ENCODE data around the gene ADAMTS18.

ADAMTS18 gene

GRCh38 chr16:77434530-77435271 is at the start of gene ADAMTS18:
Gene ADAMTS18 (minus strand): TSS chr16:77435034. CDS start chr16:77434695, 339 bp downstream.
- Histone ChIP-seq H3K9ac (ENCODE audit: low read length) (no peak within 1 kb of the TSS), H3K4me3 (ENCODE audit: low read length) (no peak within 1 kb of the TSS), H3K79me2 (ENCODE audit: low read length) (no peaks in the 10 kb centered on the region), H3K4me1 (ENCODE audit: low read length) (no peaks in the 10 kb centered on the region), H3K4me2 (ENCODE audit: low read length) (no peak within 1 kb of the TSS), H4K20me1 (ENCODE audit: insufficient read depth, low read length) (no peaks in the 10 kb centered on the region), H2AFZ (ENCODE audit: low read depth, low read length) (no peak within 1 kb of the TSS), H3K9me3 (ENCODE audit: insufficient read depth, low read length) (no peaks in the 10 kb centered on the region), H3K27me3 (ENCODE audit: low read depth, low read length) (peaks cover 33% of the 10 kb centered on the region), H3K27ac (ENCODE audit: low read length) (no peak within 1 kb of the TSS), H3K36me3 (replicated peaks; ENCODE audit: low read depth, low read length) (no peaks in the 10 kb centered on the region)
- TF ChIP-seq EZH2phosphoT487 (IDR thresholded peaks at IDR 0.05; ENCODE audit: low read depth) (no peak), CTCF (IDR thresholded peaks at IDR 0.05; ENCODE audit: low read depth, low read length) (no peak)

- Histone ChIP-seq H3K9ac (ENCODE audit: low read length) (no peak overlapping the region), H3K36me3 (replicated peaks; ENCODE audit: low read depth, low read length) (no peaks in the 10 kb centered on the region), H3K79me2 (ENCODE audit: low read length) (no peaks in the 10 kb centered on the region), H3K9me3 (ENCODE audit: insufficient read depth, low read length) (no peaks in the 10 kb centered on the region), H3K4me2 (ENCODE audit: low read length) (no peak overlapping the region), H3K4me3 (ENCODE audit: low read length) (no peak overlapping the region), H4K20me1 (ENCODE audit: insufficient read depth, low read length) (no peaks in the 10 kb centered on the region), H3K4me1 (ENCODE audit: low read length) (no peaks in the 10 kb centered on the region), H3K27me3 (ENCODE audit: low read depth, low read length) (peaks cover 33% of the 10 kb centered on the region), H3K27ac (ENCODE audit: low read length) (no peak overlapping the region), H2AFZ (ENCODE audit: low read depth, low read length) (no peak overlapping the region)
- TF ChIP-seq EZH2phosphoT487 (IDR thresholded peaks at IDR 0.05; ENCODE audit: low read depth): no peak
- TF ChIP-seq CTCF (IDR thresholded peaks at IDR 0.05; ENCODE audit: low read depth, low read length): no peak
Measured at GRCh38 chr16:77480681-77481315, 46.0 kb upstream of the ADAMTS18 start.

- Histone ChIP-seq H3K79me2 (ENCODE audit: low read length) (no peaks in the 10 kb centered on the region), H3K9me3 (ENCODE audit: insufficient read depth, low read length) (no peaks in the 10 kb centered on the region), H2AFZ (ENCODE audit: low read depth, low read length) (no peak overlapping the region), H3K36me3 (replicated peaks; ENCODE audit: low read depth, low read length) (no peaks in the 10 kb centered on the region), H3K9ac (ENCODE audit: low read length) (no peak overlapping the region), H3K4me1 (ENCODE audit: low read length) (no peaks in the 10 kb centered on the region), H3K27ac (ENCODE audit: low read length) (no peak overlapping the region), H3K4me2 (ENCODE audit: low read length) (no peak overlapping the region), H3K27me3 (ENCODE audit: low read depth, low read length) (peaks cover 40% of the 10 kb centered on the region), H4K20me1 (ENCODE audit: insufficient read depth, low read length) (no peaks in the 10 kb centered on the region), H3K4me3 (ENCODE audit: low read length) (no peak overlapping the region)
- no peak for TF ChIP-seq CTCF (IDR thresholded peaks at IDR 0.05; ENCODE audit: low read depth, low read length)
- no peak for TF ChIP-seq EZH2phosphoT487 (IDR thresholded peaks at IDR 0.05; ENCODE audit: low read depth)
Measured at GRCh38 chr16:77472262-77472661, 37.4 kb upstream of the ADAMTS18 start.

- Histone ChIP-seq H2AFZ (ENCODE audit: low read depth, low read length) (no peak overlapping the region), H3K4me2 (ENCODE audit: low read length) (no peak overlapping the region), H3K4me3 (ENCODE audit: low read length) (no peak overlapping the region), H3K4me1 (ENCODE audit: low read length) (no peaks in the 10 kb centered on the region), H3K9me3 (ENCODE audit: insufficient read depth, low read length) (no peaks in the 10 kb centered on the region), H3K27ac (ENCODE audit: low read length) (no peak overlapping the region), H3K36me3 (replicated peaks; ENCODE audit: low read depth, low read length) (no peaks in the 10 kb centered on the region), H3K9ac (ENCODE audit: low read length) (no peak overlapping the region), H3K27me3 (ENCODE audit: low read depth, low read length) (peaks cover 40% of the 10 kb centered on the region), H3K79me2 (ENCODE audit: low read length) (no peaks in the 10 kb centered on the region), H4K20me1 (ENCODE audit: insufficient read depth, low read length) (no peaks in the 10 kb centered on the region)
- no peak for TF ChIP-seq CTCF (IDR thresholded peaks at IDR 0.05; ENCODE audit: low read depth, low read length)
- TF ChIP-seq EZH2phosphoT487 (IDR thresholded peaks at IDR 0.05; ENCODE audit: low read depth): no peak
Measured at GRCh38 chr16:77470851-77471250, 36.0 kb upstream of the ADAMTS18 start.
